Measurements from ENCODE around the gene SLC9A9. TPM values are rescaled to one million over a fixed set of nuclear protein-coding genes. Genes with fewer than 3 reads are reported as not detected.

The SLC9A9 gene
- total RNA-seq, 1 experiment from 2014 or later = 2.2 TPM

DNA sequence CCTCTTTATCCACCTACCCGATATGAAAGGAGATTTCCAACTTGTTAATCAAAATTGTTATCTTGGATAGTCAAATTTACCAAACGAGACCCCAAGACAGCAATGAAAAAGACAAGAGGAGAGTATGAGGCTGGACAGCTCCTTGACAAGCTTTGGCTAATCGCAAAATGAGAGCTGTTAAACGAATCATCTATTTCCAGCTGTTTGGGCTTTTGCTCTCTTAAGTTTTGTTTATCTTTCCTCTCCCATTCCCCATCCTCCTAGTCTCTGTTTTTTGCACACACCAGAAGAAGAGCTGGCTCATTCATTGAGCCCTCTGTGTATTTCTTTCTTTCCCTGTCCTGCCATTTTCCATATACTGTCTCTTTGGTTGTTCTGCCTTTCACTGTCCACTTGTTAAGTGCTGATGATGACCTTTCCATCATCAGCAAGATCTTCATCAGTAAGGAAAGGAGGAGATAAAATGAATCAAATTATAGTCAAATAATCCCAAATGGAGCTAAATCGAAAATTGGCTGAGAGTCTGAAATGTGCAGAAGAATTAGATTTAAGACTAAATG lies 161.6 kb downstream of the SLC9A9 start:
- DNase-seq = no peak
- Histone ChIP-seq H3K9me3 (ENCODE audit: low read length) (no peaks in the 10 kb centered on the region), H3K36me3 (ENCODE audit: insufficient read depth, low read length) (no peaks in the 10 kb centered on the region), H3K79me2 (ENCODE audit: low read length) (no peaks in the 10 kb centered on the region), H3K4me3 (ENCODE audit: low read length) (no peak overlapping the region), H3K27me3 (ENCODE audit: low read length) (0 out of 2 replicates have a peak, but pooled peaks cover 4% of the 10 kb centered on the region), H3K4me1 (ENCODE audit: low read length) (no peaks in the 10 kb centered on the region), H3K27ac (ENCODE audit: low read length) (no peak overlapping the region), H3K9ac (ENCODE audit: low read length) (no peak overlapping the region), H3K4me2 (ENCODE audit: low read depth, low read length, poor library complexity, severe bottlenecking) (no peak overlapping the region), H3K9me2 (replicated peaks; ENCODE audit: insufficient read depth, low read length) (no peaks in the 10 kb centered on the region), H4K20me1 (ENCODE audit: insufficient read depth, low read depth, low read length) (no peaks in the 10 kb centered on the region), H2AFZ (ENCODE audit: low read length) (no peak overlapping the region)

DNA sequence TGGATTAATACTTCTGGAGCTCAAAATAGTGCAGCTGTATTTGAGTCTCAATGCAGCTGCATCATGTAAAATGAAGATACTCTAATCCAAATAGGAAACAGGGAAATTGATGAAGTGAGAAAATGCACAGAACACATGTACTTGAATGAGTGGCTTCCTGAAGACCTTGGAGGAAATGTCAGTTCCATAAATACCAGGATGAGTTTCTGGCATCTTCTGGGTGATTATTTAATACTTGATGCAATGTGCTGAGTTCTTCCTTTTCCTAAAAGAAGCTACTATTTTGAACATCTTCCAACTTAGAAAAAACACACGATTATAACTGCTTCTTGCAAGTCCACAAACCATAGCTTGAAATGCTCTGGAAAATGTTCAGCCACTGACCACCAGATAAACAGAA lies 162.8 kb downstream of the SLC9A9 start:
- no peak overlapping the region for H3K27ac ChIP-seq (ENCODE audit: low read length)

DNA sequence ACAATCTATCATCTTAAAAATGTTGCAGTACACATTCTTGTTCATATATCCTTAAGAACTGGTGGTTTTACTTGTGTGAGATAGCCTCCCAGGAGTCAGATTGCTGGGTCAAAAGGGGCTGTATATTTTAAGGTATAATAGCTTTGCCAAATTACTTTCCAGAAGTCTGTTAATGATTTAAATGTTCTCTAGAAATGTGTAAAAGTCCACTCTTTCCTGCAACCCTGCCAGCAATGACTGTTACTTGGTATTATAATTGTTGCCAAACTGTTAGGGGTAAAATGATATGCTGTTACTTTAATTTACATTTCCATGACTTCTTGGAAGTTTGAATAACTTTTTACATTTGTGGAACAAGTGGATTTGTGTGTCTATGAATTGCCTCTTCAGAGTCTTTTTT lies 170.8 kb downstream of the SLC9A9 start:
- no peak overlapping the region for H3K9ac ChIP-seq (ENCODE audit: low read length)
- no peaks in the 10 kb centered on the region for H3K27me3 ChIP-seq (ENCODE audit: low read length)
- no peak overlapping the region for H3K4me3 ChIP-seq (ENCODE audit: low read length)
- no peak for DNase-seq
- H3K4me2 ChIP-seq (ENCODE audit: low read depth, low read length, poor library complexity, severe bottlenecking) = no peak overlapping the region
- no peaks in the 10 kb centered on the region for H3K9me2 ChIP-seq (replicated peaks; ENCODE audit: insufficient read depth, low read length)
- peaks cover 30% of the 10 kb centered on the region for H3K4me1 ChIP-seq (ENCODE audit: low read length)
- no peak overlapping the region for H2AFZ ChIP-seq (ENCODE audit: low read length)
- no peaks in the 10 kb centered on the region for H4K20me1 ChIP-seq (ENCODE audit: insufficient read depth, low read depth, low read length)
- no peaks in the 10 kb centered on the region for H3K9me3 ChIP-seq (ENCODE audit: low read length)
- H3K79me2 ChIP-seq (ENCODE audit: low read length) = no peaks in the 10 kb centered on the region
- H3K27ac ChIP-seq (ENCODE audit: low read length) = no peak overlapping the region
- H3K36me3 ChIP-seq (ENCODE audit: insufficient read depth, low read length) = no peaks in the 10 kb centered on the region

More for the DNA sequence above, 162.8 kb downstream of the SLC9A9 start:
- Histone ChIP-seq H3K36me3 (ENCODE audit: insufficient read depth, low read length) (no peaks in the 10 kb centered on the region), H2AFZ (ENCODE audit: low read length) (no peak overlapping the region), H3K79me2 (ENCODE audit: low read length) (no peaks in the 10 kb centered on the region), H3K4me2 (ENCODE audit: low read depth, low read length, poor library complexity, severe bottlenecking) (no peak overlapping the region), H3K4me3 (ENCODE audit: low read length) (no peak overlapping the region), H3K4me1 (ENCODE audit: low read length) (no peaks in the 10 kb centered on the region), H3K27me3 (ENCODE audit: low read length) (0 out of 2 replicates have a peak, but pooled peaks cover 4% of the 10 kb centered on the region), H4K20me1 (ENCODE audit: insufficient read depth, low read depth, low read length) (no peaks in the 10 kb centered on the region), H3K9me2 (replicated peaks; ENCODE audit: insufficient read depth, low read length) (no peaks in the 10 kb centered on the region), H3K9ac (ENCODE audit: low read length) (no peak overlapping the region), H3K9me3 (ENCODE audit: low read length) (no peaks in the 10 kb centered on the region)
- no peak for DNase-seq

DNA sequence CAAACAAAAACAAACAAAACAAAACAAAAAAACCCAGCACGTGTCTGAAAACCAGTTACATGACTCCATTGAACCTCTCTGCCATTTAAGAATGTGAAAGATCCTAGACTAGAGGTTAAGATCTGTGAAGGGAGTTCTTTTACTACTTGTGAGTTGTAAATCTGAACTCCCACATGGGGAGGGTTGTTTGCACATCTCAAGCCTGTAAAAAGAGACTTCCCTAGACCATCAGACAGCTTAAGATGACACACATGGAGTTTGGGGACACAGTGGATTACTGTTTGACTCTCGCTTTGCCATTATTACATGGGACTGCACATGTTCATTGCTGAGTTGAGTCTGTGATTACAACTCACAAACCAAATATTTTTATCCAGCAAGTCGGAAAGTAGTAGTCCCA lies 171.5 kb downstream of the SLC9A9 start:
- Histone ChIP-seq H3K27me3 (ENCODE audit: low read length) (no peaks in the 10 kb centered on the region), H3K27ac (ENCODE audit: low read length) (no peak overlapping the region), H3K79me2 (ENCODE audit: low read length) (no peaks in the 10 kb centered on the region), H2AFZ (ENCODE audit: low read length) (no peak overlapping the region), H3K4me2 (ENCODE audit: low read depth, low read length, poor library complexity, severe bottlenecking) (no peak overlapping the region), H3K4me3 (ENCODE audit: low read length) (no peak overlapping the region), H3K36me3 (ENCODE audit: insufficient read depth, low read length) (no peaks in the 10 kb centered on the region), H3K9me2 (replicated peaks; ENCODE audit: insufficient read depth, low read length) (no peaks in the 10 kb centered on the region), H3K4me1 (ENCODE audit: low read length) (peaks cover 34% of the 10 kb centered on the region), H3K9ac (ENCODE audit: low read length) (no peak overlapping the region), H4K20me1 (ENCODE audit: insufficient read depth, low read depth, low read length) (no peaks in the 10 kb centered on the region), H3K9me3 (ENCODE audit: low read length) (no peaks in the 10 kb centered on the region)
- no peak for DNase-seq

DNA sequence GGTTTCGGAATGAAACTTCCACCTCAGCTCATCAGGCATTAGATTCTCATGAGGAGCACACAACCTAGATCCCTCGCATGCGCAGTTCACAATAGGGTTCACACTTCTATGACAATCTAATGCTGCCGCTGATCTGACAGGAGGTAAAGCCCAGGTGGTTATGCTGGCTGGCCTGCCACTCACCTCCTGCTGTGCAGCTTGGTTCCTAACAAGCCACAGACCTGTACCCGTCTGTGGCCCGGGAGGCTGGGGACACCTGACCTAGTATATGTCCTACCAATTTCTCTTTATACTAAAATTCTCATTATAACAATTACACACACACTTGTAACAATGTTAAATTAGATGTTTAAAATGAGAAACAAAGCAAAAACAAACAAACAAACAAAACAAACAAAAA lies 172.2 kb downstream of the SLC9A9 start:
- no peak overlapping the region for H2AFZ ChIP-seq (ENCODE audit: low read length)
- no peaks in the 10 kb centered on the region for H4K20me1 ChIP-seq (ENCODE audit: insufficient read depth, low read depth, low read length)

DNA sequence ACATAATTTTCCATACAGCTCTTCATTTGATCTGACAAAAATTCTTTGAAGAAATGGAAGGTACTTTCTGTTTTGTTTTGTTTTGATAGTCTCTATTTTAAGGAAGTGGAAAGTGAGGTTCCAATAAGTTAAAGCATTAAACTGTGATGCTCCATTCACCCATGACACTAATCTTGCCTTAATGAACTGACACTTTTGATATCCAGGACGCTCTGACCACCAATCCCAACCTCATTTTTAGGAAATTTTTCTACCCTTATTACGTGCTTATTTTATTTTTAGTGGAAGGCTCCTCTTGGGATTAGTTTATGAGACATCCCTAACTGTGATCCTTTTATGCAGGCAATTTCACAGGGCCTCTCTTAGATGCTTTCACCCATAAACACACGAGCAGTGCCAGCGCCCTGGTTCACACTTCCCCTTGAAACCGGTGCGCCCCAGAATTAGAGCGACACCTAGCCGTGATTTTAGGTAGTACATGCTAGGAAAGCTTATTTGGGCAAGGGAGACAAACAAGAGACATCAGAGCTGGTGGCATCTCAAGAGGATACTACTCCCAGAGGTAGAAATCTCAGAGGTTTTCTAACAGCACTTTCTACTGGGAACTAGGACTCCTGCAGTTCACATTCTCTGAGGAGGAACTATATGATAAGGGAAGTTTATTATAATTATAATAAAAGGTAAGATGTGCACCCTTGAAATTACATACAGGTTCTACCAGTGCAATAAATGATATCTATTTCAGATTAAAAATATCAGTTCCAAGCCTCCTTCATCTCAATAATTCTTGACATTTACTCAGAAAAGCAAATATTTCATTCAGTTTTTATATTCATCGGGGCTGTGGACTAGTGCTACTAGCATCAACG lies 173.9 kb downstream of the SLC9A9 start:
- Histone ChIP-seq H3K4me3 (ENCODE audit: low read length) (no peak overlapping the region), H3K27me3 (ENCODE audit: low read length) (no peaks in the 10 kb centered on the region), H4K20me1 (ENCODE audit: insufficient read depth, low read depth, low read length) (no peaks in the 10 kb centered on the region), H2AFZ (ENCODE audit: low read length) (peak overlapping the region; percentile 85), H3K9me3 (ENCODE audit: low read length) (no peaks in the 10 kb centered on the region), H3K79me2 (ENCODE audit: low read length) (no peaks in the 10 kb centered on the region), H3K4me2 (ENCODE audit: low read depth, low read length, poor library complexity, severe bottlenecking) (peak overlapping the region; percentile 49), H3K4me1 (ENCODE audit: low read length) (peaks cover 40% of the 10 kb centered on the region), H3K27ac (ENCODE audit: low read length) (no peak overlapping the region), H3K9me2 (replicated peaks; ENCODE audit: insufficient read depth, low read length) (no peaks in the 10 kb centered on the region), H3K9ac (ENCODE audit: low read length) (peak overlapping the region; percentile 19; the same call in 1 of the 2 replicates), H3K36me3 (ENCODE audit: insufficient read depth, low read length) (no peaks in the 10 kb centered on the region)
- peak; percentile 95 for DNase-seq

More for the DNA sequence above, 172.2 kb downstream of the SLC9A9 start:
- H3K4me2 ChIP-seq (ENCODE audit: low read depth, low read length, poor library complexity, severe bottlenecking) = no peak overlapping the region
- no peaks in the 10 kb centered on the region for H3K79me2 ChIP-seq (ENCODE audit: low read length)
- no peak overlapping the region for H3K27ac ChIP-seq (ENCODE audit: low read length)
- no peaks in the 10 kb centered on the region for H3K9me2 ChIP-seq (replicated peaks; ENCODE audit: insufficient read depth, low read length)
- no peaks in the 10 kb centered on the region for H3K9me3 ChIP-seq (ENCODE audit: low read length)
- H3K27me3 ChIP-seq (ENCODE audit: low read length) = no peaks in the 10 kb centered on the region
- no peak overlapping the region for H3K9ac ChIP-seq (ENCODE audit: low read length)
- no peak overlapping the region for H3K4me3 ChIP-seq (ENCODE audit: low read length)
- DNase-seq = no peak
- peaks cover 36% of the 10 kb centered on the region for H3K4me1 ChIP-seq (ENCODE audit: low read length)
- H3K36me3 ChIP-seq (ENCODE audit: insufficient read depth, low read length) = no peaks in the 10 kb centered on the region

DNA sequence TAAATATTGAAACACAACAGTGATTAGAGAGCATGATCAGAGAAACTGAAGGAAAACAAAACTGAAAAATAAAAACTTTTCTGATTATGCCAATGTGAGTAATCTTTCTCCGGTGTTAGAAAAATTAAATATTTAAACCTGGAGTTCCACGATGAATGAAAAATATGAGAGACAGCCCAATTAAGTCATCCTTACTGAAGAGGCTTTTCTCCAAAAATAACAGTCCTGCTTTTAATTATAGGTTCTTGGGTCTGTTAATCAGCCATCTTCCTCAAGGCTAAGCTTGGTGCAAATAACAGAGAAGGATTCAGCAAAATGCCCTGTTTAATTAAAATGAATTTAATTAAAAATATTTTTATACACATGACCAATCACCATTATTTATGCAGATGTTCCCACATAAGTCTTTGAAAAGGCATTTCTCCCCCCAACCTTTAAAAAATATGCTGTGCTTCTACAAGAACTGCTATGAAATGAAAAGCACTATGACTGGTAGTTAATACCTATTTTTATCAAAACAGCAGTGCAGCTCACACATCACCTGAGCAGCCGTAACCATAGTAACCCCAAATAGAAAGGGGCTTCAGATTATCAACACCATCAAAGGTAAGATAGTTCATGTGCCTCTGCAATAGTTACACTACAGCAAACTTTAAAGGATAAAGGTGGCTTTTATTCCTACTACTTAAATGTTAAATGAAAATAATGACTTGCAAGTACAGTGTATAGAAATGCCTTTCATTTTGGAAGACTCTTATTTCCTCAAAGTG lies 175.7 kb downstream of the SLC9A9 start:
- no peak overlapping the region for H3K4me3 ChIP-seq (ENCODE audit: low read length)
- H3K79me2 ChIP-seq (ENCODE audit: low read length) = no peaks in the 10 kb centered on the region
- no peaks in the 10 kb centered on the region for H4K20me1 ChIP-seq (ENCODE audit: insufficient read depth, low read depth, low read length)
- H3K9me2 ChIP-seq (replicated peaks; ENCODE audit: insufficient read depth, low read length) = no peaks in the 10 kb centered on the region
- no peaks in the 10 kb centered on the region for H3K9me3 ChIP-seq (ENCODE audit: low read length)
- H3K27ac ChIP-seq (ENCODE audit: low read length) = no peak overlapping the region
- peaks cover 50% of the 10 kb centered on the region for H3K4me1 ChIP-seq (ENCODE audit: low read length)
- peak overlapping the region; percentile 30; the same call in 1 of the 2 replicates for H2AFZ ChIP-seq (ENCODE audit: low read length)
- H3K4me2 ChIP-seq (ENCODE audit: low read depth, low read length, poor library complexity, severe bottlenecking) = peak overlapping the region; percentile 4
- peak; percentile 50 for DNase-seq
- H3K9ac ChIP-seq (ENCODE audit: low read length) = no peak overlapping the region
- H3K36me3 ChIP-seq (ENCODE audit: insufficient read depth, low read length) = no peaks in the 10 kb centered on the region
- no peaks in the 10 kb centered on the region for H3K27me3 ChIP-seq (ENCODE audit: low read length)

DNA sequence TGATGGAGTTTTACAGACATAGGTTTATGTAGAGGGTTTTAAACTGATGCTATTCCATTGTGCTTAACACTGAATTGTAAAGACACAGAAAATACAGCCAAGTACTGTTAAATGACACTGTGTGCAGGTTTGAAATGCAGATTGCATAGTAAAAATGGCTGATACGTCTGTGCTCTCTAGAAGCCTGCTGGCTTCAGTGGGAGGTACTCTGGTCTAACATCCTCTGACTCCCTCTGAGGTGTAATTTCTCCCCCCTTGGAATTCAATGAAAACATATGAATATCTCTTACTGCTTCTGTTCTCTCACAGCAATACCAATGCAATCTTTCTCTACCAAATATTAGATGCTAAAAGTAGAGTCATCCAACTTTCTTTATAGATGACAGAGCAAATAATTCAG lies 176.6 kb downstream of the SLC9A9 start:
- no peak overlapping the region for H3K4me2 ChIP-seq (ENCODE audit: low read depth, low read length, poor library complexity, severe bottlenecking)
- H3K27me3 ChIP-seq (ENCODE audit: low read length) = no peaks in the 10 kb centered on the region
- no peak for DNase-seq
- no peak overlapping the region for H3K4me3 ChIP-seq (ENCODE audit: low read length)
- no peak overlapping the region for H3K27ac ChIP-seq (ENCODE audit: low read length)
- no peaks in the 10 kb centered on the region for H3K36me3 ChIP-seq (ENCODE audit: insufficient read depth, low read length)
- no peaks in the 10 kb centered on the region for H3K9me2 ChIP-seq (replicated peaks; ENCODE audit: insufficient read depth, low read length)
- H3K79me2 ChIP-seq (ENCODE audit: low read length) = no peaks in the 10 kb centered on the region
- H2AFZ ChIP-seq (ENCODE audit: low read length) = 0 out of 2 replicates have a peak overlapping the region, but pooled peaks have one; percentile 29
- H3K9me3 ChIP-seq (ENCODE audit: low read length) = no peaks in the 10 kb centered on the region
- no peaks in the 10 kb centered on the region for H4K20me1 ChIP-seq (ENCODE audit: insufficient read depth, low read depth, low read length)
- H3K9ac ChIP-seq (ENCODE audit: low read length) = no peak overlapping the region
- H3K4me1 ChIP-seq (ENCODE audit: low read length) = peaks cover 50% of the 10 kb centered on the region
